Measurements from ENCODE around the gene TLR4.

TLR4 gene

DNA sequence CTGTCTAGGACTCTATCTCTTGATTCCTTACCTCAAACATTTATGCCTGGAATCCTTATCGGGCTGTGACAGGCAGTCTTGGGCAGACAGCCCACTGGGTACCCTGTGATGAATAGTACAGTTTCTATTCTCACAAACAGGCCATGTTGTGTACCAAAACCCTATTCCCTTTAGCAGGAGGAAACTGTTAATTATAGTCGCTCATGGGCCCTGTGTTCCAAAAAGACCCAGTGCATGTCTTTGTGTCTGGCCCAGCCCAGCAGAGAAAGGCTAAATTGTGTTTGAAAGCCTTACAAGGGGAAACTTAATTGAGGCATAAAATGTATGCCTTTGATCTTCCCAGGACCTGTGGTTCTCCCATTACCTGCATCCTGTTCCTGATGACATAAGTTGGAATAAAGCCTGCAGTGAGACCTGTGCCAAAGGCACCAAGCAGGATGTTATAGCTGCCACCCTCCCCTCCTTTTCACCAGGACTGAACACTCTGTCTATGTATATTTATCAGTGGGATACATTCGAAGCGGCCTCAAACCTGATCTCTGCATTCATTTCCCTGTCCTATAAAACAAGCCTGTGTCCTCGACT, 43.3 kb downstream of the TLR4 start:
- H3K4me3 ChIP-seq (ENCODE audit: low read depth, low read length) = no peak overlapping the region
- no peak for DNase-seq (ENCODE audit: low read depth)
- TF ChIP-seq, protein P1, sequence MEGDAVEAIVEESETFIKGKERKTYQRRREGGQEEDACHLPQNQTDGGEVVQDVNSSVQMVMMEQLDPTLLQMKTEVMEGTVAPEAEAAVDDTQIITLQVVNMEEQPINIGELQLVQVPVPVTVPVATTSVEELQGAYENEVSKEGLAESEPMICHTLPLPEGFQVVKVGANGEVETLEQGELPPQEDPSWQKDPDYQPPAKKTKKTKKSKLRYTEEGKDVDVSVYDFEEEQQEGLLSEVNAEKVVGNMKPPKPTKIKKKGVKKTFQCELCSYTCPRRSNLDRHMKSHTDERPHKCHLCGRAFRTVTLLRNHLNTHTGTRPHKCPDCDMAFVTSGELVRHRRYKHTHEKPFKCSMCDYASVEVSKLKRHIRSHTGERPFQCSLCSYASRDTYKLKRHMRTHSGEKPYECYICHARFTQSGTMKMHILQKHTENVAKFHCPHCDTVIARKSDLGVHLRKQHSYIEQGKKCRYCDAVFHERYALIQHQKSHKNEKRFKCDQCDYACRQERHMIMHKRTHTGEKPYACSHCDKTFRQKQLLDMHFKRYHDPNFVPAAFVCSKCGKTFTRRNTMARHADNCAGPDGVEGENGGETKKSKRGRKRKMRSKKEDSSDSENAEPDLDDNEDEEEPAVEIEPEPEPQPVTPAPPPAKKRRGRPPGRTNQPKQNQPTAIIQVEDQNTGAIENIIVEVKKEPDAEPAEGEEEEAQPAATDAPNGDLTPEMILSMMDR (IDR thresholded peaks at IDR 0.05; ENCODE audit: low read depth, low read length, missing control alignments) = no peak

- TF ChIP-seq, protein P1 (IDR thresholded peaks at IDR 0.05; ENCODE audit: low read depth, low read length, missing control alignments) = no peak
- H3K4me3 ChIP-seq (ENCODE audit: low read depth, low read length) = no peak overlapping the region
- no peak for DNase-seq (ENCODE audit: low read depth)
Measured at GRCh38 chr9:117750401-117750800, 46.2 kb downstream of the TLR4 start.

GRCh38 chr9:117752894-117753293, 48.7 kb downstream of the TLR4 start:
- TF ChIP-seq, protein P1 (IDR thresholded peaks at IDR 0.05; ENCODE audit: low read depth, low read length, missing control alignments) = no peak
- H3K4me3 ChIP-seq (ENCODE audit: low read depth, low read length) = no peak overlapping the region
- DNase-seq (ENCODE audit: low read depth) = no peak

GRCh38 chr9:117757561-117758190, 53.5 kb downstream of the TLR4 start:
- no peak overlapping the region for H3K4me3 ChIP-seq (ENCODE audit: low read depth, low read length)
- TF ChIP-seq, protein P1 (IDR thresholded peaks at IDR 0.05; ENCODE audit: low read depth, low read length, missing control alignments) = no peak
- DNase-seq (ENCODE audit: low read depth) = no peak

DNA sequence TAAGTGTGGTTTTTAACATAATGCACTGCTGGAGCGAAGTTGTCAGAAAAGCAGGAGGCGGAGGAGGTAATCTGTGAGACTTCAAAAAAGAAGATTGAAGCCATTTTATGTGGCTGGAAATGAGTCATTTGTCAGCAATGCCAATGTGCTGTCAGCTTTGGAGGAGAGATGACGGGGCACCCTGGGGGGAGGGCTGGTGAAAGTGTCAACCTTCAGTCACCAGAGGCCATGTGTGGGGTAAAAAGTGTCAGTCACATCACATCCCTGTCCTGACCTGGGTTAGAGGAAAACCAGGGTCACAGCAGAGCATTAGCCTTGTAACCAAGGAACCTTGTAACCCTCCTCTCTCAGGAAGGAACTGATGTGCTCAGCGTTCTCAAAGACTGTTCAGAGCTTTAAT, 59.1 kb downstream of the TLR4 start:
- DNase-seq (ENCODE audit: low read depth) = no peak
- no peak overlapping the region for H3K4me3 ChIP-seq (ENCODE audit: low read depth, low read length)
- TF ChIP-seq, protein P1 (IDR thresholded peaks at IDR 0.05; ENCODE audit: low read depth, low read length, missing control alignments) = no peak

DNA sequence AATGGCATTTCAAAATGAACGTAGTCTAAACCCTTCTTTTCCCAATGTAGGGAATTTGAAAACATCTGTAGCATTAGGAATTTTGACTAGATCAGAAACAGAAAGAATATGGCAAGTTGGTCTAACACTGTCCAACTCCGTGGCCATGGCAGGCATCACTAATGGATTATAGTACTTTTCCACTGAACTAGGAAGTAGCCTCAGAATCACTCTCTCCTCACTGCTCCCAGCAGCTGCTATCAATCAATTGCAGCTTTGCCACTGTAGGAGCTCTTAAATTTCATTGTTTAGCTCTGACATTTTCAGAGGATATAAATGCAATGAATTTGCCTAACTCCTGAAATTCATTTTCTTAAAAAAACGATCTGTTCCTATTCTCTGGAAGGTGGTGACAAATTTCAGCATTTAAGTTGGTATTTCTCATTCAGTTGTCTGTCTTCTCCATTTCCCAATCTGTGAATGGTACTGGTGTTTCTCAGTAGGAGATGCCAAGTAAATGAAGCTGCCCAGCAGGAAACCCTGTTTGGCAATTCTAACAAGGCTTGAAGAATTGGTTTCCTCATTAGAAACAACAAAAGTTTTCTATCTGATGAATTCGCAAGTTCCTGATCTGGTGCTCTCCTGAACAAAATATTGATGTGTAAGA, 64.7 kb downstream of the TLR4 start:
- DNase-seq (ENCODE audit: low read depth) = no peak
- TF ChIP-seq, protein P1 (IDR thresholded peaks at IDR 0.05; ENCODE audit: low read depth, low read length, missing control alignments) = no peak
- no peak overlapping the region for H3K4me3 ChIP-seq (ENCODE audit: low read depth, low read length)
